IPS-NIHi11 (cell line): Measurements from ENCODE around the gene SIPA1L3.

Experiments
- DNase-seq: peaks from one replicate; pipeline ENCODE4 v3.0.0; 2012; ENCODE audit warnings: mixed read lengths, low spot score

The SIPA1L3 gene

GRCh38 chr19:37948362-37948761 is 41.4 kb downstream of the SIPA1L3 start:
- no peak for DNase-seq

- no peak for DNase-seq
Measured at GRCh38 chr19:37950471-37951175, 43.6 kb downstream of the SIPA1L3 start.

GRCh38 chr19:37951816-37952210 is 44.8 kb downstream of the SIPA1L3 start:
- DNase-seq, result no peak

- peak; percentile 34 for DNase-seq
Measured at GRCh38 chr19:37953171-37953917, 46.3 kb downstream of the SIPA1L3 start.

GRCh38 chr19:37953918-37954303 is 46.9 kb downstream of the SIPA1L3 start:
- DNase-seq, result no peak

- no peak for DNase-seq
Measured at GRCh38 chr19:37954421-37954874, 47.4 kb downstream of the SIPA1L3 start.

- DNase-seq, result no peak
Measured at GRCh38 chr19:37955986-37956385, 49.0 kb downstream of the SIPA1L3 start.

GRCh38 chr19:37957176-37957575 is 50.2 kb downstream of the SIPA1L3 start:
- DNase-seq, result no peak

- DNase-seq, result no peak
Measured at GRCh38 chr19:37959665-37960114, 52.7 kb downstream of the SIPA1L3 start.

- DNase-seq, result no peak
Measured at GRCh38 chr19:37961198-37961597, 54.2 kb downstream of the SIPA1L3 start.

- DNase-seq, result no peak
Measured at GRCh38 chr19:37963190-37963936, 56.4 kb downstream of the SIPA1L3 start.

- no peak for DNase-seq
Measured at GRCh38 chr19:37964109-37964508, 57.1 kb downstream of the SIPA1L3 start.

GRCh38 chr19:37966211-37966661 is 59.2 kb downstream of the SIPA1L3 start:
- no peak for DNase-seq

- no peak for DNase-seq
Measured at GRCh38 chr19:37966662-37967231, 59.7 kb downstream of the SIPA1L3 start.

GRCh38 chr19:37969695-37970094 is 62.7 kb downstream of the SIPA1L3 start:
- no peak for DNase-seq

GRCh38 chr19:37970699-37971098 is 63.7 kb downstream of the SIPA1L3 start:
- DNase-seq, result no peak

- DNase-seq, result no peak
Measured at GRCh38 chr19:37972803-37973202, 65.8 kb downstream of the SIPA1L3 start.

GRCh38 chr19:37973666-37974065 is 66.7 kb downstream of the SIPA1L3 start:
- DNase-seq, result no peak

GRCh38 chr19:37975071-37975470 is 68.1 kb downstream of the SIPA1L3 start:
- DNase-seq, result no peak

- no peak for DNase-seq
Measured at GRCh38 chr19:37975596-37976515, 68.8 kb downstream of the SIPA1L3 start.

GRCh38 chr19:37977391-37977790 is 70.4 kb downstream of the SIPA1L3 start:
- no peak for DNase-seq
